MG63 (cell line): ENCODE data around the gene TOMM40L. TPM values are rescaled to one million over a fixed set of nuclear protein-coding genes. Genes with fewer than 3 reads are reported as not detected.

Experiments
- DNase-seq: peaks from one replicate; pipeline ENCODE4 v3.0.0-alpha.2; 2020
- H3K27me3 ChIP-seq: fragments of 250-450 bp; sonication (Bioruptor Pico); 2 replicates; pipeline ENCODE4 v1.5.1; 2020; ENCODE audit warnings: mild to moderate bottlenecking, moderate library complexity
- H3K36me3 ChIP-seq: fragments of 250-450 bp; sonication (Bioruptor Pico); 2 replicates; pipeline ENCODE4 v1.5.1; 2020; ENCODE audit warnings: mild to moderate bottlenecking, moderate library complexity
- H3K4me3 ChIP-seq: fragments of 250-450 bp; sonication (Bioruptor Pico); 2 replicates; pipeline ENCODE4 v1.5.1; 2020; ENCODE audit warnings: mild to moderate bottlenecking, moderate library complexity
- H3K9me3 ChIP-seq: fragments of 250-450 bp; sonication (Bioruptor Pico); 2 replicates; pipeline ENCODE4 v1.5.1; 2020; ENCODE audit warnings: mild to moderate bottlenecking, moderate library complexity
- total RNA-seq: library from RNA; depleted of rRNA; stranded (reverse); fragments of >200 nt; shearing (Covaris generic); gene quantifications from 2 replicates; pipeline ENCODE4 v1.2.3, GENCODE V29; 2014; ENCODE audit warnings: low replicate concordance

Gene TOMM40L
- total RNA-seq, 1 experiment from 2014 or later, result 24.0 TPM

GRCh38 chr1:161193561-161194235, 32.2 kb upstream of the TOMM40L start:
- H3K27me3 ChIP-seq, result no peaks in the 10 kb centered on the region
- DNase-seq, result peak; percentile 23

GRCh38 chr1:161195171-161195570, 30.7 kb upstream of the TOMM40L start:
- Histone ChIP-seq H3K4me3 (no peak overlapping the region), H3K9me3 (no peaks in the 10 kb centered on the region), H3K36me3 (peaks cover 53% of the 10 kb centered on the region), H3K27me3 (no peaks in the 10 kb centered on the region)
- no peak for DNase-seq

More at GRCh38 chr1:161193561-161194235, 32.2 kb upstream of the TOMM40L start:
- Histone ChIP-seq H3K9me3 (no peaks in the 10 kb centered on the region), H3K4me3 (no peak overlapping the region), H3K36me3 (peaks cover 59% of the 10 kb centered on the region)

- Histone ChIP-seq H3K4me3 (peak overlapping the region; percentile 54), H3K9me3 (no peaks in the 10 kb centered on the region), H3K27me3 (no peaks in the 10 kb centered on the region), H3K36me3 (peaks cover 47% of the 10 kb centered on the region)
- DNase-seq, result no peak
These were observed 29.7 kb upstream of the TOMM40L start for GRCh38 chr1:161196111-161196510.

- Histone ChIP-seq H3K9me3 (no peaks in the 10 kb centered on the region), H3K4me3 (peak overlapping the region; percentile 54), H3K36me3 (peaks cover 40% of the 10 kb centered on the region), H3K27me3 (no peaks in the 10 kb centered on the region)
- DNase-seq, result peak; percentile 84
These were observed 29.1 kb upstream of the TOMM40L start for GRCh38 chr1:161196521-161197451.

GRCh38 chr1:161197560-161198193, 28.2 kb upstream of the TOMM40L start:
- Histone ChIP-seq H3K27me3 (no peaks in the 10 kb centered on the region), H3K4me3 (peak overlapping the region; percentile 54), H3K36me3 (peaks cover 32% of the 10 kb centered on the region), H3K9me3 (no peaks in the 10 kb centered on the region)
- peak; percentile 6 for DNase-seq

- Histone ChIP-seq H3K27me3 (no peaks in the 10 kb centered on the region), H3K36me3 (peaks cover 29% of the 10 kb centered on the region), H3K4me3 (peak overlapping the region; percentile 54), H3K9me3 (no peaks in the 10 kb centered on the region)
- peak; percentile 88 for DNase-seq
These were observed 27.5 kb upstream of the TOMM40L start for GRCh38 chr1:161198194-161198896.

GRCh38 chr1:161198897-161199431, 26.9 kb upstream of the TOMM40L start, which contains the start of gene ADAMTS4:
TSS of gene ADAMTS4 (minus strand) at chr1:161199054. CDS start at chr1:161198627, 427 bp downstream.
- peak; percentile 94 for DNase-seq
- no peaks in the 10 kb centered on the region for H3K27me3 ChIP-seq
- H3K9me3 ChIP-seq, result no peaks in the 10 kb centered on the region
- H3K4me3 ChIP-seq, result peak within 1 kb of the TSS; percentile 54
- peaks cover 33% of the 10 kb centered on the region for H3K36me3 ChIP-seq

GRCh38 chr1:161199506-161200139, 26.2 kb upstream of the TOMM40L start:
- no peak overlapping the region for H3K4me3 ChIP-seq
- peaks cover 36% of the 10 kb centered on the region for H3K36me3 ChIP-seq
- DNase-seq, result peak; percentile 46
- H3K9me3 ChIP-seq, result no peaks in the 10 kb centered on the region
- H3K27me3 ChIP-seq, result no peaks in the 10 kb centered on the region

- DNase-seq, result peak; percentile 4
- H3K9me3 ChIP-seq, result no peaks in the 10 kb centered on the region
- H3K27me3 ChIP-seq, result no peaks in the 10 kb centered on the region
- peaks cover 36% of the 10 kb centered on the region for H3K36me3 ChIP-seq
- H3K4me3 ChIP-seq, result no peak overlapping the region
These were observed 25.4 kb upstream of the TOMM40L start for GRCh38 chr1:161200421-161200991.

- peak; percentile 80 for DNase-seq
- Histone ChIP-seq H3K36me3 (peaks cover 36% of the 10 kb centered on the region), H3K4me3 (peak overlapping the region; percentile 92), H3K27me3 (no peaks in the 10 kb centered on the region), H3K9me3 (no peaks in the 10 kb centered on the region)
These were observed 24.6 kb upstream of the TOMM40L start for GRCh38 chr1:161200992-161201835.

- peak; percentile 99 for DNase-seq
- H3K4me3 ChIP-seq, result peak within 1 kb of the TSS; percentile 92
- no peaks in the 10 kb centered on the region for H3K27me3 ChIP-seq
- peaks cover 39% of the 10 kb centered on the region for H3K36me3 ChIP-seq
- H3K9me3 ChIP-seq, result no peaks in the 10 kb centered on the region
These were observed 23.8 kb upstream of the TOMM40L start, which contains the start of gene NDUFS2 for GRCh38 chr1:161201836-161202712. TSS of gene NDUFS2 (plus strand) at chr1:161202367. CDS start at chr1:161202386, 19 bp downstream.

- H3K4me3 ChIP-seq, result no peak overlapping the region
- H3K36me3 ChIP-seq, result peaks cover 78% of the 10 kb centered on the region
- DNase-seq, result no peak
These were observed 19.3 kb upstream of the TOMM40L start for GRCh38 chr1:161206411-161207140.

GRCh38 chr1:161207173-161207572, 18.7 kb upstream of the TOMM40L start:
- Histone ChIP-seq H3K36me3 (peaks cover 84% of the 10 kb centered on the region), H3K27me3 (no peaks in the 10 kb centered on the region), H3K9me3 (no peaks in the 10 kb centered on the region), H3K4me3 (no peak overlapping the region)
- no peak for DNase-seq

More at GRCh38 chr1:161206411-161207140, 19.3 kb upstream of the TOMM40L start:
- H3K27me3 ChIP-seq, result no peaks in the 10 kb centered on the region
- H3K9me3 ChIP-seq, result no peaks in the 10 kb centered on the region
